Stimulated activated CD4-positive, alpha-beta T cell treated with anti-CD3 and anti-CD28 coated beads, TNF-alpha, amount 100 ng/mL, for 24 hours (primary cell): ENCODE results near the gene FLAD1.
"Not testable (repeated sequence)": the region's sequence is repeated elsewhere in the genome, so short reads cannot be mapped to it uniquely, and the experiment has no call there.

ENCODE experiments used
- DNase-seq, 3 experiments: peaks; one replicate each; pipeline ENCODE4 v3.0.0-alpha.2; 2020; ENCODE audit warnings: low read depth in 3 of 3

Gene FLAD1

GRCh38 chr1:154967331-154967950, 15.7 kb upstream of the FLAD1 start:
- DNase-seq = no peak

DNA sequence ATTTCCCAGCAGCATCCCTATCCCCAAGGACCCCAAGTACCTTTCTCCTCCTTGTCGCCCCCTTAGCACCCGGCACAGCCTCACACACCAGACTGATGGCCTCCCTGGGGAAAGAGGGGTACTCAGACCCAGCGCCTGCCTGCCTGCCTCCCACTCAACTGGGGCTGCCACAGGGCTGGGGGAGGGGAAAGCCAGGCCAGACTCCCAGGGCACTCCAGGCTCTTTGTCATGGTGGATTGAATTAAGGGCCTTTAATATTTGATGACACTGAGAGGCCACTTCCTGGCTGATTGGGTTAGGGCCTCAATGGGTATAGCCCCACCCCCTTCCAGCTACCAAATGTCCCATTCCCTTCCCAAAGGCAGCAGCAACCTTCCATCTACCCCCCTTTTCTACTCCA, 14.4 kb upstream of the FLAD1 start:
- no peak for DNase-seq

DNA sequence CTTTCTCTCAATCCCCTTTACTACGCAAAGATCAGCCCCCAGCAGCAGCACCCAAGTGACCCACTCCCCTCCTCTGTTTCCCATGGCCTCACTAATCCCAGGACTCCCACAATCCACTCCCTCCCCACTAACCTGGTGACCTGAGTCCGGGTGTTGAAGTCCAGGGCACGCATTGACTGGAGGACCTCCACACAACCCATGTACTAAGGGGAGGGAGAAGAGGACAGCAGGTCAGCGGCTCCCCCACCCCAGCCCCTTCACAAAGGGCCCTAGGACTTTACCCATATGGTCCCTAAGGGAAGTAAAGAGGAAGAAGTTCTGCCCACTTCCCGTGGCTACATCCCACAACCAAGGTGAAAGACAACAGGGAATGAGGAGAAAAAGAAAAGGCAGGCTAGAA, 13.9 kb upstream of the FLAD1 start:
- no peak for DNase-seq

GRCh38 chr1:154969860-154970452, 13.2 kb upstream of the FLAD1 start:
- DNase-seq = no peak

DNA sequence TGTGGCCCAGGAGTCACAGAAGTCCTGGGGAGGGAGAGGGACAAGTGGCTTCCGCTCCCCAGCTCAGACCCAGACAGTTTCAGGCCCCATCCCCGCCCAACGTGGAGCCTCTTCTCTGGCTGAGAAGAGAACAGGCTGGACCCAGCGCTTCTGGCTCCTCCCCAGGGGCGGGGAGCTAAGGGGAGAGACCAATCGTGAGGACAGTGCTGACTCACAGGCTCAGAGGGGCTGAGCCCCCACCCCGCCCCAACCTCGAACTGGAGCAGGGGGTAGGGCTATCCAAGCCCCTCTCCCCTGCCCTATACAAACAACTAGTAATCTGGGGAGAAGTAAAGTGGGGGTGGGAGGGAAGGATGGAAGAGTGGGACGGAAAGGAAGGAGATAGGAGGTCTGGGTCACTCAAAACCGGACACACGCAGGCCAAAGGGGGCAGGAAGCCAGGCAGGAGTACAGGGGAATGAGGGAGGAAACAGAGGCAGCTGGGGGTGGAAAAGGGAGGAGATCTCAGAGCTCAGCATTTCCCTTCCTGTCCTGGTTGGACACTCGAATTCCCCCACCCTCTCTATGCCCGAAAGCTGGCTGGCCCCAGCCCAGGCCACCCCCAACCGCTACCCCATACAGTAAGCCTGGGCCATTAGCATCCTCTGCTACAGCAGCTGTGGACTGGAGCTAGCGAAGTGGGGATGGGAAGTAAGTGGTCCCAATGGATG, 12.4 kb upstream of the FLAD1 start, which contains the start of gene SHC1:
SHC1 (minus strand) TSS at position 117 of the 710 bp plus-strand sequence. CDS start 221 bp downstream, outside the sequence.
- DNase-seq = peak in 1 of 3 experiments; percentile 55

GRCh38 chr1:154971341-154971998, 11.7 kb upstream of the FLAD1 start:
- no peak for DNase-seq

GRCh38 chr1:154972213-154972516, 11.0 kb upstream of the FLAD1 start:
- no peak for DNase-seq

DNA sequence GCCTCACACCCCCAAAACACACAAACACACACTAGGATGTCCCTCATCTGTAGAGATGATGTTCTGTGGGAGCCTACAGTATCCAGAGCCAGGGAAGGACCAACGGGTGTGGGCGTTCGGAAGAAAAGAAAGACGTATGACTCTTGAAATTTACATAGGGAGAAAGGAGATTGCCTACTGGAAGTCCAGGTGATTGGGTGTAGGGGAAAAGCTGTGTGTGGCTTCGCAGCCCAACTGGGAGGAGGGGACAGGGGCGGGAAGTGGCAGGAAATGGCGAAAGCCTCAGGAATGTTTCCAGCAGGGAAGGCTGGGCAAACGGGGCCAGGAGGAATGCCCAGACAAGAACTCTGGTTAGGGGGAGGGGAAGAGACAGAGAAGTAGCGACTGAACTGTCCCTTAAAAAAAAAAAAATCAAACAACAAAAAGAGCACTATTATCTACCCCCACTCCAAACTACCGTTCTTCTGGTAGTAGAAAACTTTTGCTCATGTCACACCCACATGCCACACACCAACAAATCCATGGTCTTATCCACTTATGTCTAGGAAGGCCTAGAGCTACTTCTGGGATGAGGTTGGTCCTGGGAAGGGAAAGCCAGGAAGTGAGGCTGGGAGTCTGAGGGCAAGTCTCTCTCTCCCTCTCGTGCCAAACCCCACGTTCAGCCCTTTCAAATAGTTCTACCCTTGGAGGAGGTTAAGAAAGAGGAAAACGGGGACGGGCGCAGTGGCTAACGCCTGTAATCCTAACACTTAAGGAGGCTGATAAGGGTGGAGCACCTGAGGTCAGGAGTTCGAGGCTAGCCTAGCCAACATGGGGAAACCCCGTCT, 10.4 kb upstream of the FLAD1 start:
- DNase-seq = no peak

- peak; percentile 80 to 96 (median 87) for DNase-seq
These were observed 9.6 kb upstream of the FLAD1 start for GRCh38 chr1:154973344-154974101.

GRCh38 chr1:154974102-154974807, 8.9 kb upstream of the FLAD1 start, which contains the start of gene CKS1B:
CKS1B (plus strand) TSS chr1:154974681; CDS start chr1:154974746, 65 bp downstream.
- peak; percentile 88 to 95 (median 92) for DNase-seq

- peak; percentile 86 to 93 (median 92) for DNase-seq
These were observed 8.2 kb upstream of the FLAD1 start for GRCh38 chr1:154974808-154975408.

DNA sequence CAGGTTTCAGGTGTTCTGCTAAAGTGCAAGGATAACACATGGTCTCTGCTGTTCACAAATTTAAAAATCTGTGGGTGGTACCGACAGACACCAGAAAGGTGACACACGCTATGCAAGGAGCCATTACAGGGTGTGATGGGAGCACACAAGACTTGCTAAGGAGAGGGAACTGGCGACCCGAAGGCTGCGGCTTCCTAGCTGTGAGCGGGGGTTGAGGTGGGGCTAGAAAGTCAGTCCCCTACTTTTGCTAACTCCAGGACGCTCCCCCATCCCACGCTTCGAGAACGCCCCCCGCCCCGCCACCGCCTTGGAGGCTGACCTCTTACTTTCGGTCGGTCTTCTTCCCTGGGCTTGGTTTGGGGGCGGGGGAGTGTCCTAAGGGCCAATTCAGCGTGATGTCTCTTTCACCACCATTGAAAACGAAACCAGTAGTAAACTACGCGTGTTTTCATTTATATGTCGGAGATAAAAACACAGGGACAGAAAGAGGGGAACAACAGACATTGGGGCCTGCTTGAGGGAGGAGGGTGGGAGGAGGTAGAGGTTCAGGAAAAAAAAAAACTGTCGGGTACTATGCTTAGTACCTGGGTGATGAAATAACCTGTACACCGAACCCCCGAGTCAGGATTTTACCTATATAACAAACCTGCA, 7.6 kb upstream of the FLAD1 start:
- DNase-seq = peak in 2 of 3 experiments; percentile 30 to 70

GRCh38 chr1:154977762-154978161, 5.4 kb upstream of the FLAD1 start:
- not testable (repeated sequence) for DNase-seq

DNA sequence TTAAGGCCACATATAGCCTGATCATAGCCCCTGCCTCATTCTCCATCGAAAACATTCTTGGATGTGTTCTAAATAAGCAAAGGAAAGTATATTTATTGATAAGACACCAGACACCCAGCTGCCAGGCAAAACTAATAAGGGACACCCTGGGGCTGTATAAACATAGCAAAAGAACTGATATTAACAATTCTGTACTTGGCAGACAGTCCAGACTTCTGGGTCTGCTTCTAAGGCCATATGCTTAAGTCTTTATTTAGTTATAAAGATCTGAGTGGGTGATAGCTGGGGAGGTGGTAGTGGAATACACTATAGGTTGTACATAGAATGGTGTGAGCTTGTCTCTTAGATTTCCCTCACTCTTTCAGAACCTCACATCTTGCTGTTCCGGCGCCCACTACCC, 4.8 kb upstream of the FLAD1 start:
- DNase-seq = no peak

- no peak for DNase-seq
These were observed 803 bp upstream of the FLAD1 start for GRCh38 chr1:154982341-154982740.

DNA sequence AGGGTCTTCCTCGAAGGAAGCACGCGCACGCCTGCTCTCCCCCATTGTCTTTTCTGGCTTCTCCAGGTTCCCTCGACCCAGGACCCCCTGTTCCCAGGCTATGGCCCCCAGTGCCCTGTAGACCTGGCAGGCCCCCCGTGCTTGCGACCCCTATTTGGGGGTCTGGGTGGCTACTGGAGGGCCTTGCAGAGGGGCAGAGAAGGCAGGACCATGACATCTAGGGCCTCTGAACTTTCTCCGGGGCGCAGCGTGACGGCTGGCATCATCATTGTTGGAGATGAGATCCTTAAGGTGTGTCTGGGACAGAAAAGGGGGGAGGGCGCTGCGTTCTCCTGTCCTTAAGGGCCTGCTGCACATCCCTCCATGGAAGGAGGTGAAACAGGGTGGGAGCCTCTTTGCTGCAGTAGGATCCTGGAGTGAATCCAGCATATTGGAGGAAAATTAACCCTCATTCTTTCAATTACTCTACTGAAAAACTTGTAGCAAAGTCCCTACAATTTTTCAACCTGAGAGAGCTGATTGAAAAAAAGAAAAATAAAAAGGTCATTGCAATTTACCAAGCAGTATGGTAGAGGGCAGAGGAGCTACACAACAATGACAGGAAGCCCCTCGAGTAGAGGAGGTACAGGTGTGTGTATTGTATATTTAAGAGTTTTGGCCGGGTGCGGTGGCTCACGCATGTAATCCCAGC, 777 bp downstream of the FLAD1 start:
- no peak for DNase-seq

- DNase-seq = not testable (repeated sequence)
These were observed 3.6 kb downstream of the FLAD1 start for GRCh38 chr1:154986736-154987135.

GRCh38 chr1:154987326-154987725, 4.2 kb downstream of the FLAD1 start:
- no peak for DNase-seq
